Fibroblast of lung (primary cell): ENCODE data around the gene FCF1. TPM values are rescaled to one million over a fixed set of nuclear protein-coding genes. Genes with fewer than 3 reads are reported as not detected.
"Not testable (repeated sequence)": the region's sequence is repeated elsewhere in the genome, so short reads cannot be mapped to it uniquely, and the experiment has no call there.

Experiments used
- DNase-seq, 2 donors: peaks; one replicate each; pipeline versions ENCODE4 v3.0.0 to v3.0.0-alpha.2; 2010; ENCODE audit warnings: low read depth in 2 of 2
- H2AFZ ChIP-seq: 2 replicates; pipeline ENCODE4 v1.5.1; 2012; ENCODE audit warnings: low read length, control low read depth, inconsistent platforms
- H3K27ac ChIP-seq: 2 replicates; pipeline ENCODE4 v1.5.1; 2011; ENCODE audit warnings: low read length, control low read depth; ENCODE audit not compliant: insufficient read depth
- H3K27me3 ChIP-seq: 2 replicates; pipeline ENCODE4 v1.5.1; 2011; ENCODE audit warnings: mild to moderate bottlenecking, low read length; ENCODE audit not compliant: control insufficient read depth, insufficient read depth
- H3K36me3 ChIP-seq: 2 replicates; pipeline ENCODE4 v1.5.1; 2011; ENCODE audit warnings: low read length; ENCODE audit not compliant: control insufficient read depth, insufficient read depth
- H3K4me1 ChIP-seq: 2 replicates; pipeline ENCODE4 v1.5.1; 2011; ENCODE audit warnings: low read length; ENCODE audit not compliant: control insufficient read depth, insufficient read depth; ENCODE audit errors: extremely low read depth
- H3K4me2 ChIP-seq: 2 replicates; pipeline ENCODE4 v1.5.1; 2011; ENCODE audit warnings: low read length, control low read depth; ENCODE audit not compliant: insufficient read depth; ENCODE audit errors: extremely low read depth
- H3K4me3 ChIP-seq, 4 experiments: fragments of 200-600 bp in 1 of 4; sonication (generic) in 1 of 4; replicated peaks in 1 of 4; 2 replicates each; pipeline ENCODE4 v1.5.1; 2011 to 2016; ENCODE audit warnings: low read length in 4 of 4, low read depth in 3 of 4, mild to moderate bottlenecking in 3 of 4, control low read depth in 2 of 4, inconsistent platforms in 1 of 4, mixed read lengths in 1 of 4; ENCODE audit not compliant: insufficient read depth in 1 of 4; ENCODE audit errors: control extremely low read depth in 1 of 4
- H3K79me2 ChIP-seq: 2 replicates; pipeline ENCODE4 v1.5.1; 2012; ENCODE audit warnings: mild to moderate bottlenecking, low read length, inconsistent platforms; ENCODE audit not compliant: control insufficient read depth, insufficient read depth
- H3K9ac ChIP-seq: 2 replicates; pipeline ENCODE4 v1.5.1; 2011; ENCODE audit warnings: mild to moderate bottlenecking, low read length, control low read depth; ENCODE audit not compliant: insufficient read depth
- H3K9me3 ChIP-seq: 2 replicates; pipeline ENCODE4 v1.5.1; 2012; ENCODE audit warnings: low read depth, low read length; ENCODE audit not compliant: control insufficient read depth, insufficient read depth
- H4K20me1 ChIP-seq: 2 replicates; pipeline ENCODE4 v1.5.1; 2011; ENCODE audit warnings: low read length; ENCODE audit not compliant: control insufficient read depth, insufficient read depth; ENCODE audit errors: extremely low read depth
- CTCF ChIP-seq, 2 donors: IDR thresholded peaks in 1 of 2; conservative IDR thresholded peaks in 1 of 2; 1 replicate in 1 of 2; 2 replicates in 1 of 2; pipeline ENCODE4 v1.5.1; 2011 to 2012; ENCODE audit warnings: low read length in 2 of 2, control low read depth in 1 of 2, inconsistent platforms in 1 of 2, low read depth in 1 of 2, mild to moderate bottlenecking in 1 of 2
- EZH2 ChIP-seq: IDR thresholded peaks from 2 replicates; pipeline ENCODE4 v1.5.1; 2012; ENCODE audit warnings: low read length, control low read depth, mild to moderate bottlenecking; ENCODE audit errors: missing control alignments
- polyA plus RNA-seq, 2 donors: library from polyadenylated mRNA; depleted of rRNA in 1 of 2; stranded (reverse) in 1 of 2; unstranded in 1 of 2; fragments of >200 nt; gene quantifications; 2 replicates each; pipeline ENCODE4 v1.2.1, GENCODE V29; 2011 to 2012; ENCODE audit warnings: missing spikeins in 1 of 2
- total RNA-seq: library from RNA; depleted of rRNA; stranded (reverse); fragments of >200 nt; gene quantifications from 2 replicates; pipeline ENCODE4 v1.2.1, GENCODE V29; 2014

FCF1 gene
- total and polyA plus RNA-seq, 2 donors (not counting 1 experiment from before 2014, with no cell fraction given): 29.2 to 67.2 TPM

GRCh38 chr14:74756326-74756725 lies 43.4 kb downstream of the FCF1 start:
- H3K27me3 ChIP-seq: no peaks in the 10 kb centered on the region
- no peaks in the 10 kb centered on the region for H3K36me3 ChIP-seq
- no peaks in the 10 kb centered on the region for H3K79me2 ChIP-seq
- no peak overlapping the region for H3K4me2 ChIP-seq
- H2AFZ ChIP-seq: no peak overlapping the region
- H4K20me1 ChIP-seq: no peaks in the 10 kb centered on the region
- H3K27ac ChIP-seq: no peak overlapping the region
- no peak for TF ChIP-seq CTCF (conservative IDR thresholded peaks at IDR 0.05 in 1 of 2, IDR thresholded peaks at IDR 0.05 in 1 of 2; ENCODE audit: low read depth in 1 of 2, low read length in 2 of 2)
- TF ChIP-seq EZH2: no peak
- H3K9me3 ChIP-seq: no peaks in the 10 kb centered on the region
- H3K4me1 ChIP-seq: no peaks in the 10 kb centered on the region
- H3K9ac ChIP-seq: no peak overlapping the region
- no peak overlapping the region for H3K4me3 ChIP-seq
- no peak for DNase-seq

GRCh38 chr14:74758505-74758904 lies 45.6 kb downstream of the FCF1 start:
- H4K20me1 ChIP-seq, H3K27me3 ChIP-seq, H3K79me2 ChIP-seq, H2AFZ ChIP-seq, H3K4me1 ChIP-seq, H3K9me3 ChIP-seq, H3K36me3 ChIP-seq, H3K4me3 ChIP-seq, H3K9ac ChIP-seq, DNase-seq, H3K27ac ChIP-seq, H3K4me2 ChIP-seq: not testable (repeated sequence)

- Histone ChIP-seq H3K4me3 (peak within 1 kb of the TSS; percentile 79 to 98 (median 86)), H3K4me1 (peaks cover 2% of the 10 kb centered on the region), H3K4me2 (peak within 1 kb of the TSS; percentile 97), H3K79me2 (peaks cover 47% of the 10 kb centered on the region), H4K20me1 (peaks cover 2% of the 10 kb centered on the region), H3K9ac (peak within 1 kb of the TSS; percentile 91), H3K27me3 (no peaks in the 10 kb centered on the region), H3K9me3 (no peaks in the 10 kb centered on the region), H3K27ac (peak within 1 kb of the TSS; percentile 92), H3K36me3 (no peaks in the 10 kb centered on the region), H2AFZ (peak within 1 kb of the TSS; percentile 97)
- no peak for TF ChIP-seq EZH2
- TF ChIP-seq CTCF (conservative IDR thresholded peaks at IDR 0.05 in 1 of 2, IDR thresholded peaks at IDR 0.05 in 1 of 2; ENCODE audit: low read depth in 1 of 2, low read length in 2 of 2): peak; percentile 23 to 54
- peak; percentile 96 to 99 for DNase-seq
Measured at GRCh38 chr14:74762917-74763802, 50.2 kb downstream of the FCF1 start, which contains the start of gene YLPM1. YLPM1 (plus strand) TSS chr14:74763316; CDS start chr14:74763490, 174 bp downstream.
